ENCODE data around the gene RANBP2. TPM values are rescaled to one million over a fixed set of nuclear protein-coding genes. Genes with fewer than 3 reads are reported as not detected.

Gene RANBP2
- total RNA-seq, 1 donor from 2014 or later = 37.7 TPM

GRCh38 chr2:108833219-108833618, 113.9 kb downstream of the RANBP2 start:
- ATAC-seq (peak; percentile 57), DNase-seq (ENCODE audit: low spot score) (no peak)

- DNase-seq (ENCODE audit: low spot score) = no peak
- ATAC-seq = no peak
These were observed 115.3 kb downstream of the RANBP2 start for GRCh38 chr2:108834620-108835019.

DNA sequence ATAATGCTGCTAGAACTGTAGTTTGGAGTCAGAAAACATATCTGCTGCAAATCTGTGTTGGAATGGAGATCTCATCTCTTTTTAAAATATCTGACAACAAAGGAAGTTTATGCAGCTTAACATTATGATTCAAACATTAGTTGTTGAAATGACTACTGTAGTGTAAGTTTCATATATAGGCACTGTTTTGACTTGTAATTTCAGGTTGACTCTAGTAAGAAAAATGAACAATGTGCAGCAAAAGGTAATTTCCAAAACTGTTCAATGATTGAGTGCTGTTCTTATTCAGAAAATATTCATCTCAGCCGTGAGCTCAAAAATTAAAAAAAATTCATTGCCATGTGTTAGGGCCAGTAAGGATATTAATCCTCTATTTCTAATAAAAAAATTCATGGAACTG, 115.8 kb downstream of the RANBP2 start:
- ATAC-seq (no peak), DNase-seq (ENCODE audit: low spot score) (no peak)

Other genes with a start within 250 kb of the RANBP2 start
- gene LIMS1, start 185.0 kb upstream of the RANBP2 start, total RNA-seq = 18.1 TPM
- 3.1 TPM for gene CCDC138, start 67.3 kb downstream of the RANBP2 start, total RNA-seq

All from left lobe of liver (tissue), 2 donors.